HG03558 (cell line): ENCODE measurements around the gene LIN7A.
"Not testable (repeated sequence)": the region's sequence is repeated elsewhere in the genome, so short reads cannot be mapped to it uniquely, and the experiment has no call there.

Experiments
- ATAC-seq: cut with Tn5 transposase; IDR thresholded peaks from one replicate; pipeline ENCODE4 v1.9.1; 2021; ENCODE audit warnings: moderate number of reproducible peaks; ENCODE audit not compliant: unreplicated experiment; ENCODE audit errors: extremely low read depth

LIN7A gene

GRCh38 chr12:80925237-80925636 is 12.5 kb downstream of the LIN7A start:
- no peak for ATAC-seq

- ATAC-seq, result no peak
Observed at GRCh38 chr12:80924437-80924836, 13.3 kb downstream of the LIN7A start.

- no peak for ATAC-seq
Observed at GRCh38 chr12:80920006-80920405, 17.7 kb downstream of the LIN7A start.

- ATAC-seq, result no peak
Observed at GRCh38 chr12:80917651-80918050, 20.1 kb downstream of the LIN7A start.

- no peak for ATAC-seq
Observed at GRCh38 chr12:80912901-80913770, 24.6 kb downstream of the LIN7A start.

- ATAC-seq, result no peak
Observed at GRCh38 chr12:80909370-80909769, 28.4 kb downstream of the LIN7A start.

- no peak for ATAC-seq
Observed at GRCh38 chr12:80902711-80903110, 35.0 kb downstream of the LIN7A start.

- ATAC-seq, result no peak
Observed at GRCh38 chr12:80901661-80902060, 36.1 kb downstream of the LIN7A start.

- ATAC-seq, result no peak
Observed at GRCh38 chr12:80895240-80895639, 42.5 kb downstream of the LIN7A start.

- ATAC-seq, result no peak
Observed at GRCh38 chr12:80894179-80894578, 43.6 kb downstream of the LIN7A start.

- no peak for ATAC-seq
Observed at GRCh38 chr12:80892597-80893445, 44.9 kb downstream of the LIN7A start.

- no peak for ATAC-seq
Observed at GRCh38 chr12:80884651-80885050, 53.1 kb downstream of the LIN7A start.

GRCh38 chr12:80881106-80881505 is 56.6 kb downstream of the LIN7A start:
- ATAC-seq, result no peak

- not testable (repeated sequence) for ATAC-seq
Observed at GRCh38 chr12:80878452-80878851, 59.3 kb downstream of the LIN7A start.

- no peak for ATAC-seq
Observed at GRCh38 chr12:80877721-80878265, 59.9 kb downstream of the LIN7A start.

GRCh38 chr12:80872053-80872452 is 65.7 kb downstream of the LIN7A start:
- ATAC-seq, result no peak

GRCh38 chr12:80869264-80869663 is 68.5 kb downstream of the LIN7A start:
- ATAC-seq, result no peak

GRCh38 chr12:80868576-80868975 is 69.2 kb downstream of the LIN7A start:
- no peak for ATAC-seq

GRCh38 chr12:80867941-80868340 is 69.8 kb downstream of the LIN7A start:
- ATAC-seq, result no peak

GRCh38 chr12:80864046-80864735 is 73.5 kb downstream of the LIN7A start:
- ATAC-seq, result no peak
